GM18511 (cell line): Measurements from ENCODE around the gene PCDHB7.
"Not testable (repeated sequence)": the region's sequence is repeated elsewhere in the genome, so short reads cannot be mapped to it uniquely, and the experiment has no call there.

Experiments used
- ATAC-seq: cut with Tn5 transposase; IDR thresholded peaks from one replicate; pipeline ENCODE4 v1.9.1; 2021; ENCODE audit warnings: mild to moderate bottlenecking, moderate library complexity; ENCODE audit not compliant: unreplicated experiment

Gene PCDHB7

DNA sequence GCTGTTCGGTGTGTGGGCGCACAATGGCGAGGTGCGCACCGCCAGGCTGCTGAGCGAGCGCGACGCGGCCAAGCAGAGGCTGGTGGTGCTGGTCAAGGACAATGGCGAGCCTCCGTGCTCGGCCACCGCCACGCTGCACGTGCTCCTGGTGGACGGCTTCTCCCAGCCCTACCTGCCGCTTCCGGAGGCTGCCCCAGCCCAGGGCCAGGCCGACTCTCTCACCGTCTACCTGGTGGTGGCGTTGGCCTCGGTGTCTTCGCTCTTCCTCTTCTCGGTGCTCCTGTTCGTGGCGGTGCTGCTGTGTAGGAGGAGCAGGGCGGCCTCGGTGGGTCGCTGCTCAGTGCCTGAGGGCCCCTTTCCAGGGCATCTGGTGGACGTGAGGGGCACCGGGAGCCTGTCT, 7.4 kb downstream of the PCDHB7 start:
- not testable (repeated sequence) for ATAC-seq

DNA sequence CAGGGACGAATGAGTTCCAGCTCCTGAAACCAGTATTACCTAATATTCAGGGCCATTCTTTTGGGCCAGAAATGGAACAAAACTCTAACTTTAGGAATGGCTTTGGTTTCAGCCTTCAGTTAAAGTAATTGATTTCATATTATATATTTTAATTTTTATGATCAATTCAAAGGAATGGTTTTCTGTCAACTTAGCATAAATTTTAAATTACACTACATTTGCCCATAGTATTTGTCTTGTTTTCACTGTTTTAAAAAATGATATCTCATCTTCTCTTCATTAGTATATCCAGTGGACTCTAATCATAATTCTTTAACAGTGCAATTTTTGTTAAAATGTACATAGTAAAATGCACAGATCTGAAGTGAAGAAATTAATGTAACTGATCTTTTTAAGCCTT, 7.9 kb downstream of the PCDHB7 start:
- ATAC-seq = no peak

- ATAC-seq = no peak
Observed at GRCh38 chr5:141182248-141182647, 9.8 kb downstream of the PCDHB7 start, which contains the start of gene PCDHB16. PCDHB16 (plus strand) TSS chr5:141182387; CDS start chr5:141182560, 173 bp downstream.

- not testable (repeated sequence) for ATAC-seq
Observed at GRCh38 chr5:141184117-141184855, 11.8 kb downstream of the PCDHB7 start.

DNA sequence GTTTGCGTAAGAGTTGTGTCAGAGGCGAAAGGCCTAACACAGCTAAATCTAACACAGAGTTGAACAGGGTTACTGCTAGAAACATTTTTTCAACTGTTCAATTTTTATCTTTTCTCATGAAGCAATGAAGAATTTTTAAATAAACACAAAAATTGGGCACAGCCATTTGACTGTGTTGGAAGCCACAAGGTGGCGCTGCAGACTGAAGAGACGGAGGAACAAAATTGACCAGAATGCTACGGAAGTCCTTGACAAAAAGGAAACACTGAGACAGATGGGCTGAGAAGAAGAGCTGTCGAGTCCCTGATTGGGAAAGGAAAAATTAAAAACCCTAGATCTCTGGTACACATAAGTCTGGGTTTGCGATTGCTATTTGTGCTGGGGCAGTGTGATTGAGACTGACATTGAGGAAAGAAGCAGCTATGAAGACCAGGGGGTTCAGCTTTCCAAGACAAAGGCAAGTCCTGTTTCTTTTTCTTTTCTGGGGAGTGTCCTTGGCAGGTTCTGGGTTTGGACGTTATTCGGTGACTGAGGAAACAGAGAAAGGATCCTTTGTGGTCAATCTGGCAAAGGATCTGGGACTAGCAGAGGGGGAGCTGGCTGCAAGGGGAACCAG, 14.6 kb downstream of the PCDHB7 start, which contains the start of gene PCDHB9:
TSS of gene PCDHB9 (plus strand) at position 265 of the 616 bp plus-strand sequence. CDS start at position 423, 158 bp downstream.
- no peak for ATAC-seq

DNA sequence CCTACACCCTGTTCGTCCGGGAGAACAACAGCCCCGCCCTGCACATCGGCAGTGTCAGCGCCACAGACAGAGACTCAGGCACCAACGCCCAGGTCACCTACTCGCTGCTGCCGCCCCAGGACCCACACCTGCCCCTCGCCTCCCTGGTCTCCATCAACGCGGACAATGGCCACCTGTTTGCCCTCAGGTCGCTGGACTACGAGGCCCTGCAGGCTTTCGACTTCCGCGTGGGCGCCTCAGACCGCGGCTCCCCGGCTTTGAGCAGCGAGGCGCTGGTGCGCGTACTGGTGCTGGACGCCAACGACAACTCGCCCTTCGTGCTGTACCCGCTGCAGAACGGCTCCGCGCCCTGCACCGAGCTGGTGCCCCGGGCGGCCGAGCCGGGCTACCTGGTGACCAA, 16.2 kb downstream of the PCDHB7 start:
- not testable (repeated sequence) for ATAC-seq

GRCh38 chr5:141189131-141189530, 16.7 kb downstream of the PCDHB7 start:
- not testable (repeated sequence) for ATAC-seq

DNA sequence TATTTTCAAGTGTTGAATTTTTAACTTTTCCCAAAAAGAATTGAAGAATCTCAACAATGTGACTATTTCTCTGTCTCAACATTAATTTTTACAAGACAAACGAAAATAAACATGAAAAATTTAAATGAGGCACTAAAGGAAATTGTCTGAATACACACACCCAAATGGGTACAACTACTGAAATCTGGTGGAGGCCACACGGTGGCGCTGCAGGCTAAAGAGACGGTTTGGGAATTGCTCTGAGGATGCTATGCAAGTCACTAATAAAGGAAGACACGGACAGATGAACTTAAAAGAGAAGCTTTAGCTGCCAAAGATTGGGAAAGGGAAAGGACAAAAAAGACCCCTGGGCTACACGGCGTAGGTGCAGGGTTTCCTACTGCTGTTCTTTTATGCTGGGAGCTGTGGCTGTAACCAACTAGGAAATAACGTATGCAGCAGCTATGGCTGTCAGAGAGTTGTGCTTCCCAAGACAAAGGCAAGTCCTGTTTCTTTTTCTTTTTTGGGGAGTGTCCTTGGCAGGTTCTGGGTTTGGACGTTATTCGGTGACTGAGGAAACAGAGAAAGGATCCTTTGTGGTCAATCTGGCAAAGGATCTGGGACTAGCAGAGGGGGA, 19.8 kb downstream of the PCDHB7 start, which contains the start of gene PCDHB10:
TSS of gene PCDHB10 (plus strand) at position 244 of the 616 bp plus-strand sequence. CDS start at position 444, 200 bp downstream.
- no peak for ATAC-seq

GRCh38 chr5:141194332-141194731, 21.9 kb downstream of the PCDHB7 start:
- ATAC-seq = not testable (repeated sequence)

- no peak for ATAC-seq
Observed at GRCh38 chr5:141196363-141196762, 23.9 kb downstream of the PCDHB7 start.

DNA sequence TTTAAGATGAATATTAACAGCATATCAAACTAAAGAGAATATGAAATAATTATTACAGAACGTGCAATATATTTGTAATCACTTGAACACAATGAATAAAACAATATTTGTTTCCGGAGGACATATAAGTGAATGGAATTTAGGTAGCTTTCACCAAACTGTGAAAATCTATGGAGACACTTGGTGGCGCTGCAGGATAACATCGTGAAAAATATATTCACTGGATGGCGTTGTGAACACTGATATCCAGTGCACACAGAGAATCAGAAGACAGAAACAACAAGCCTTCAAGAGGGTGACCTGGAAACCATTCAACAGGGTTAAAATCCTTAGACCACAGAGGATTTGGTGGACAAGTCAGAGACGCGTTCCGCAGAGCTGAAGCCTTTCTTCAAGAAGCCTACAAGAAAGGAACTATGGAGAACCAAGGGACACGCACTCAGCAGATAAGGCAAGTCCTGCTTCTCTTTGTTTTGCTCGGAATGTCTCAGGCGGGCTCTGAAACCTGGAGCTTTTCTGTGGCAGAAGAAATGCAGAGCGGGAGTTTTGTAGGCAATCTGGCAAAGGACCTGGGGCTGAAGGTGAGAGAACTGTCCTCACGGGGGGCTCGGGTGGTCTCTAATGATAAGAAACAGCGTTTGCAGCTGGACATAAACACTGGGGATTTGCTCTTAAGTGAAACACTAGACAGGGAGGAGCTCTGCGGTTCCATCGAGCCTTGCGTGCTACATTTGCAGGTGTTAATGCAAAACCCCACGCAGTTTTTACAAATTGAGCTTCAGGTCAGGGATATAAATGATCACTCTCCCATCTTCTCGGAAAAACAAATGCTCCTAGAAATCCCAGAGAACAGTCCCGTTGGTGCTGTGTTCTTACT, 27.2 kb downstream of the PCDHB7 start, which contains the start of gene PCDHB11:
TSS of gene PCDHB11 (plus strand) at position 269 of the 877 bp plus-strand sequence. CDS start at position 417, 148 bp downstream.
- ATAC-seq = no peak

DNA sequence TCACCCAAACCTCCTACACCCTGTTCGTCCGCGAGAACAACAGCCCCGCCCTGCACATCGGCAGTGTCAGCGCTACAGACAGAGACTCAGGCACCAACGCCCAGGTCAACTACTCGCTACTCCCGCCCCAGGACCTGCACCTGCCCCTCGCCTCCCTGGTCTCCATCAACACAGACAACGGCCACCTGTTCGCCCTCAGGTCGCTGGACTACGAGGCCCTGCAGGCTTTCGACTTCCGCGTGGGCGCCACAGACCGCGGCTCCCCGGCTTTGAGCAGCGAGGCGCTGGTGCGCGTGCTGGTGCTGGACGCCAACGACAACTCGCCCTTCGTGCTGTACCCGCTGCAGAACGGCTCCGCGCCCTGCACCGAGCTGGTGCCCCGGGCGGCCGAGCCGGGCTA, 28.7 kb downstream of the PCDHB7 start:
- ATAC-seq = not testable (repeated sequence)

GRCh38 chr5:141201646-141202045, 29.2 kb downstream of the PCDHB7 start:
- not testable (repeated sequence) for ATAC-seq

- no peak for ATAC-seq
Observed at GRCh38 chr5:141208478-141208877, 36.0 kb downstream of the PCDHB7 start, which contains the start of gene PCDHB12. PCDHB12 (plus strand) TSS chr5:141208719; CDS start chr5:141208908, 189 bp downstream.

- ATAC-seq = not testable (repeated sequence)
Observed at GRCh38 chr5:141210281-141210680, 37.8 kb downstream of the PCDHB7 start.

DNA sequence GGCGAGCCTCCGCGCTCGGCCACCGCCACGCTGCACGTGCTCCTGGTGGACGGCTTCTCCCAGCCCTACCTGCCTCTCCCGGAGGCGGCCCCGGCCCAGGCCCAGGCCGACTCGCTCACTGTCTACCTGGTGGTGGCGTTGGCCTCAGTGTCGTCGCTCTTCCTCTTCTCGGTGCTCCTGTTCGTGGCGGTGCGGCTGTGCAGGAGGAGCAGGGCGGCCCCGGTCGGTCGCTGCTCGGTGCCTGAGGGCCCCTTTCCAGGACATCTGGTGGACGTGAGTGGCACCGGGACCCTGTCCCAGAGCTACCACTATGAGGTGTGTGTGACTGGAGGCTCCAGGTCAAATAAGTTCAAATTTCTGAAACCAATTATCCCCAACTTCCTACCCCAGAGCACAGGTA, 38.4 kb downstream of the PCDHB7 start:
- ATAC-seq = not testable (repeated sequence)

DNA sequence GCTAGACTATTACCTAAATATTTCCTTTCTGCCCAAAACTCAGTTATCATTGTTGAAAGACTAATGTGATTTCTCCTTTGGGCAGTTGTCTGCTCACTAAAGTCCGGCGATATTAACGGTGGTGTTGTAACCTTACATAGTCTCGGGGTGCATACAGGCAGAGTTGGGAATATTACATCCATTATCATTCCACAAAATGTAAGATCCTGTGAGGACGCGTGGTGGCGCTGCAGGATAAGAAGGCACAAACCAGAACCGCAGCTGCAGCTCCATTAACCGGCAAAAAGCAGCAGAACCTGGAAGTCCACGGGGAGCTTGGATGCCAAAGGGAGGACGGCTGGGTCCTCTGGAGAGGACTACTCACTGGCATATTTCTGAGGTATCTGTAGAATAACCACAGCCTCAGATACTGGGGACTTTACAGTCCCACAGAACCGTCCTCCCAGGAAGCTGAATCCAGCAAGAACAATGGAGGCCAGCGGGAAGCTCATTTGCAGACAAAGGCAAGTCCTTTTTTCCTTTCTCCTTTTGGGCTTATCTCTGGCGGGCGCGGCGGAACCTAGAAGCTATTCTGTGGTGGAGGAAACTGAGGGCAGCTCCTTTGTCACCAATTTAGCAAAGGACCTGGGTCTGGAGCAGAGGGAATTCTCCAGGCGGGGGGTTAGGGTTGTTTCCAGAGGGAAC, 41.4 kb downstream of the PCDHB7 start, which contains the start of gene PCDHB13:
TSS of gene PCDHB13 (plus strand) at position 264 of the 684 bp plus-strand sequence. CDS start at position 469, 205 bp downstream.
- not testable (repeated sequence) for ATAC-seq

DNA sequence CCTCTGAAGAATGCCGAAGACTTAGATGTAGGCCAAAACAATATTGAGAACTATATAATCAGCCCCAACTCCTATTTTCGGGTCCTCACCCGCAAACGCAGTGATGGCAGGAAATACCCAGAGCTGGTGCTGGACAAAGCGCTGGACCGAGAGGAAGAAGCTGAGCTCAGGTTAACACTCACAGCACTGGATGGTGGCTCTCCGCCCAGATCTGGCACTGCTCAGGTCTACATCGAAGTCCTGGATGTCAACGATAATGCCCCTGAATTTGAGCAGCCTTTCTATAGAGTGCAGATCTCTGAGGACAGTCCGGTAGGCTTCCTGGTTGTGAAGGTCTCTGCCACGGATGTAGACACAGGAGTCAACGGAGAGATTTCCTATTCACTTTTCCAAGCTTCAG, 42.1 kb downstream of the PCDHB7 start:
- not testable (repeated sequence) for ATAC-seq

DNA sequence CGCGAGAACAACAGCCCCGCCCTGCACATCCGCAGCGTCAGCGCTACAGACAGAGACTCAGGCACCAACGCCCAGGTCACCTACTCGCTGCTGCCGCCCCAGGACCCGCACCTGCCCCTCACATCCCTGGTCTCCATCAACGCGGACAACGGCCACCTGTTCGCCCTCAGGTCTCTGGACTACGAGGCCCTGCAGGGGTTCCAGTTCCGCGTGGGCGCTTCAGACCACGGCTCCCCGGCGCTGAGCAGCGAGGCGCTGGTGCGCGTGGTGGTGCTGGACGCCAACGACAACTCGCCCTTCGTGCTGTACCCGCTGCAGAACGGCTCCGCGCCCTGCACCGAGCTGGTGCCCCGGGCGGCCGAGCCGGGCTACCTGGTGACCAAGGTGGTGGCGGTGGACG, 43.1 kb downstream of the PCDHB7 start:
- ATAC-seq = not testable (repeated sequence)
